Esophagus muscularis mucosa (tissue), 4 donors: ENCODE measurements around the gene SH3BP4.

ENCODE experiments used
- CTCF ChIP-seq, 3 experiments: fragments of 200-600 bp in 2 of 3; fragments of 450-650 bp in 1 of 3; sonication (generic) in 2 of 3; IDR thresholded peaks; one replicate each; pipeline ENCODE4 v1.5.1; 2017 to 2019; ENCODE audit warnings: antibody characterized with exemption in 3 of 3, mild to moderate bottlenecking in 2 of 3, moderate library complexity in 1 of 3
- EP300 ChIP-seq: sonication (generic); formaldehyde crosslinking; IDR thresholded peaks from one replicate; pipeline ENCODE4 v1.6.1; 2017; ENCODE audit warnings: antibody characterized with exemption
- POLR2A ChIP-seq: fragments of 450-650 bp; IDR thresholded peaks from one replicate; pipeline ENCODE4 v1.6.1; 2017; ENCODE audit warnings: antibody characterized with exemption, moderate library complexity, mild to moderate bottlenecking, low read depth

- no peak for TF ChIP-seq EP300
- TF ChIP-seq POLR2A: no peak
- no peak for TF ChIP-seq CTCF (IDR thresholded peaks at IDR 0.05)
Observed at GRCh38 chr2:234966340-234966739, 14.5 kb downstream of the SH3BP4 start.
